Stimulated activated naive CD4-positive, alpha-beta T cell (primary cell): Measurements from ENCODE around the gene KRTAP4-9.
A peak's percentile ranks its signal among the peaks of the same experiment; 100 is the strongest.
"Not testable (repeated sequence)": the region's sequence is repeated elsewhere in the genome, so short reads cannot be mapped to it uniquely, and the experiment has no call there.

ENCODE experiments used
- DNase-seq, 6 experiments: peaks; one replicate each; lab custom pipeline; 2025; lab: John Stamatoyannopoulos, UW

KRTAP4-9 gene

DNA sequence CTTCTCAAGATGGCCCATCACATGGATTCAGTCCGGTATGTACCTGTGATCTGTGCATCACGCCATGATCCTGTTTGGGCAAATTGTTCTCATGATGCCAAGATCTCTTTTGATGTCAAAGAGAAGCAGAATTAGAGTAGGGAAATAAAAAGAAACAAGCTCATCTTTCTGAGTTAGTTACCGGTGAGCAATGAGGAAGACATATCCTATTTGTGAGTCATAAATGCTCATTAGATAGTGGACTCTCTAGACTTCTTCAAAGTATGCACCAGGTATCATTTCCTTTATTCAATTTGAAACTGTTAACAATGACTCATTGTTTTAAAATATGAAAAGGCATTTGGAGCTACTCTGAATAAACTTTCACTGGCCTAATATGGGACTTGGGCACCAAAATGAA lies 26.8 kb downstream of the KRTAP4-9 start:
- DNase-seq: no peak

DNA sequence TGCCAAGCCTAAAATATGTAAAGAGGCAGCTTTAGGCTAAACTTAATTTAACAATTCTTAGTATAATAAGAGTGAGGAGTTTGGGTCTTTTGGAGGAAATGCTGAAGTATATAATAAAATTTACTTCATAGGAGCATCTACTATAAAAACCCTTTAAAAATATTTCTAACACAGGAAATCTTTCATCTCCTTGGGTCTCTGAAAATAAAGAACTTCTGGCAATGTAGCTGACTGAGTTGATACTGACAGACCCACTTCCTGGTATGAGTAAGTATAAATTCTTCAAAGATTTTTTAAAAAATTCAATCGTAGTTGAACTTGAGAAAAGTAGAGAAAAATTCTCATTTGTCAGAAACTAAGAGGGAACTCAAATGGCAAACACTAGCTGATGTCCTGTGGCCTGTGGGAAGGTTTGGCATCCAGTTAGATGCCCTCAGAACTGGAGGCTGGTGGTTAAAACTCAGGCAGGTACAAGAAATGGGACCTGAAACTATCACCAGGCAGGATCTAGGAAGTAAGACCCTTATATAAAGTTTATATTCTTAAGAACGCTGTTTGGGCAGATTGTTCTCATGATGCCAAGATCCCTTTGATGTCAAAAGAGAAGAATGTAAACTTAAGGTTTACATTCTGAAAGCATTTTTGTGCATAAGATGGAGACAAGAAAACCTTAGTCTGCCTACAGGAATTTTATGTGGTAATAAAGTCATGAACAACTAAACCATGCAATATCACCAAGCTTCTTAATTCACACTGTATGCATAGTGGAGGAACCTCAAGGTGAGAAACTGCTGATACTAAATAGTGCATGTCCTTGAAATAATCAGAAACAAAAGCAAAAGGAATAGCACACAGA lies 28.9 kb downstream of the KRTAP4-9 start:
- peak in 3 of 6 experiments; percentile 34 to 44 (median 43) for DNase-seq

DNA sequence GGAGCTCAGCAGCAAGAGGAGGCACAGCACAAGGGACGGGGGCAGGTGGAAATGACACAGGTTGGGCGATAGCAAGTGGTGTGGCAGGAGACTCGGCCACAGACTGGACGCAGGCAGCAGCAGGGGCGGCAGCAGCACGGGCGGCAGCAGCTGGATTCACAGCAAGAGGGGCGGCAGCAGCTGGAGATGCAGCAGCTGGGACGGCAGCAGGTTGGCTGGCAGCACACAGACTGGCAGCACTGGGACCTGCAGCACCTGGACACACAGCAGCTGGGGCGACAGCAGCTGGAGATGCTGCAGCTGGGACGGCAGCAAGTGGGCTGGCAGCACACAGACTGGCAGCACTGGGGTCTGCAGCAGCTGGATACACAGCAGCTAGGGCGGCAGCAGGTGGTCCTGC lies 34.7 kb downstream of the KRTAP4-9 start:
- DNase-seq: not testable (repeated sequence)

DNA sequence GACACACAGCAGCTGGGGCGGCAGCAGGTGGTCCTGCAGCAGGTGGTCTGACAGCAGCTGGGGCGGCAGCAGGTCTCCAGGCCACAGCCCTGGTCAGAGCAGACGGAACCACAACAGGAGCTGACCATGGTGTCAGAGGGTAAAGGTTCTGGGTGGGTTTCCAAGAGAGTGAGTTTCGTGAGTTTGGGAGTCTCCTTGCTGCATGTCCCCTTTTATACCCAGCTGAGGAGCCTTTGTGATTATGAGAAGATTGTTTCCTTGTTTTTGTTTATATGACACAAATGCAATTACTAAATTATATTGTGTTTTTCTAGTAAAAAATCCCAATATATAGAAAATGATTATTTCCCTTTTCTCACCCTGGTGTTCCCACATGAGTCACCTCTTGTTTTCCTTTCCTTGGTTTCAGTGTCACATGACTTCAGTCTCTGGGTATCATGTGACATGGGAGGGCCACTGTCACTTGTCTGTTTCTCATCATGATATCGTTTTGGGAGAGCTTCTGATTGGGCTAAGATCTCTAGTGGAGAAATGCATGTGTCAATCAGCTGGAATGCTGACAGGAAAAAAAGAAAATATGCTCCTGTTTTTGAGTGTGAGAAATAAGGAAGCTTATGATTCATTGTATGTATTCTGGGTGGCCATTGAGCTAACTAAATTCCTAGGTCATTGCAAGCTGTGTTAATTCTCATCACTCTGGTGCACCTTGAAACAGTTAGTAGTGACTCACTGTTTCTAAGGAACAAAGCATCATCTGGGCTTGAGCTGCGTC lies 35.4 kb downstream of the KRTAP4-9 start, which contains the start of gene KRTAP4-6:
Gene KRTAP4-6 (minus strand): TSS at position 185 of the 772 bp plus-strand sequence. CDS start 57 bp downstream, at position 128.
- DNase-seq: no peak

DNA sequence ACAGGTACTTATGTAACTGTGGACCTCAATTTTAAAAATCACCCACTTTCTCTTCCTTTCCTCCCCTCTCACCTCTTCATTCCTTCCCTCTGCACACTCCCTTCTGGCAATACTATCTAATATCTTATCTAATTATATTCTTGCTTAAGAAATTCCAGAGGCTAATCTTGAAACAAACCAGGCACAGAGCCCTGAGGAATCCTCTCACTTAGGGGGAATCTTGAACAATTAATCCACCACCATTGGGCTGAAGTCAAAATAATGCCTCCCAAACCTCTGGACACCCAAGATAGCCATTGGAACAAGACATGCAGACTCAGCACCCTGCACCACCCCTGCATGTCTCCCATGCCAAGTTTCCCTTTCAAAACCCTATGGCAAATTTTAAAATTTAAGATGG lies 36.2 kb downstream of the KRTAP4-9 start:
- DNase-seq: no peak

DNA sequence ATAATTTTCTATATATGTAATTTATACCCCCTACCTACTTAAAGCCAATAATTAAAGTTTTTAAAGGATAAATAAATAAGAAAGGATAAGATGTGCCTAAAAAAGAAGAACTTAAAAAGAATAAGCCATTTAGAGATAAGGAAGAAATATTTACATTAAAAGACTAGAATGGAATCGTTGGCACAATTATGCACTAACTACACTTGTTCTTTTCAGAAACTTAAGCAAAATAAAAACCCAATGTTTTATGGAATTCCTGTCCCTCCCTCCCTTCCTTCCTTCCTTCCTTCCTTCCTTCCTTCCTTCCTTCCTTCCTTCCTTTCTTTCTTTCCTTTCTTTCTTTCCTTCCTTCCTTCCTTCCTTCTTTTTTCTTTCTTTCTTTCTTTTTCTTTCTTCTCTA lies 39.7 kb downstream of the KRTAP4-9 start:
- no peak for DNase-seq

DNA sequence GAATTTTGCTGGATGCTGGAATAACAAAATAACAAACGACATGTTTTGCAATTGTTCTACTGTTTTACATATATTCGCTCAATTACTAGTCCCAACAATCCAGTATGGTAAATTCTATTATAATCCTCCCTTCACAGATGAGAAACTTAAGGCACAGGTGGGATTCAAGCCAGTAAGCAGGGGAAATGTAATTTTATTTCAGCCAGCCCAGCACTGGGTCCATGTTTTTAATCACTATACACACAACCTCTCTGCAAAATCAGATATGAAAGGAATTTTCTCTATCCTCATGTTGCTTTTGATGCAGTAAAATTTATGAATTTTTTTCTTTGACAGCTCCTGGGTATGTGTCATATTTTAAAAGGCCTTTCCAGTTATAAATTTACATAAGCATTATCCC lies 40.1 kb downstream of the KRTAP4-9 start:
- DNase-seq: no peak

DNA sequence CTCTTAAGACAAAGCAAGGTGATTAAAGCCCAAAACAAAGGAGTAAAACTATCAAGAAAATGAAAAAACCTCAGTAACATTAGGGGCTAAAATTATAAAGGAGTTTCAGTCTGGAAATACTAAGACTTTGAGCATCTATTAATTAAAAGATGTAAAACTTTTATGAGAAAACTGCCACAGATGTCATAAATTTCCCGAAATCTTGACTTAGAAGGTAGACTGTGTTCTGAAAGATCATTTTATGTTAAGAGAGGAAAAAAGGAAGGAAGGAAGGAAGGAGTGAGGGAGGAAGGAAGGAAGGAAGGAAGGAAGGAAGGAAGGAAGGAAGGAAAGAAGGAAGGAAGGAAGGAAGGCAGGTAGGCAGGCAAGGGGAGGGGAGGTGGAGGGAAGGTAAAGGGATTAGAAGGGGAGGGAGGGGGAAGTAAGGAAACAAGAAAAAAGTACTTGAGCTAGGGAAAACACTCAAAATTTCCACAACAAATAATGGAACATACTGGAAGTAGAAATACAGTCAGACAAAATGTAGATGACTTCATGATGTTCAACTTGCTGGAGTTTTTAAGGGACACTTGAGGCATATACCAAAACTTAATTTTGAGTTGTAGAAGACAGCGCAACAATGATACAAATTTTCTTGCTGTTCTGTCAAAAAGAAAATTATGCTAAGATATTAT lies 42.5 kb downstream of the KRTAP4-9 start:
- no peak for DNase-seq

DNA sequence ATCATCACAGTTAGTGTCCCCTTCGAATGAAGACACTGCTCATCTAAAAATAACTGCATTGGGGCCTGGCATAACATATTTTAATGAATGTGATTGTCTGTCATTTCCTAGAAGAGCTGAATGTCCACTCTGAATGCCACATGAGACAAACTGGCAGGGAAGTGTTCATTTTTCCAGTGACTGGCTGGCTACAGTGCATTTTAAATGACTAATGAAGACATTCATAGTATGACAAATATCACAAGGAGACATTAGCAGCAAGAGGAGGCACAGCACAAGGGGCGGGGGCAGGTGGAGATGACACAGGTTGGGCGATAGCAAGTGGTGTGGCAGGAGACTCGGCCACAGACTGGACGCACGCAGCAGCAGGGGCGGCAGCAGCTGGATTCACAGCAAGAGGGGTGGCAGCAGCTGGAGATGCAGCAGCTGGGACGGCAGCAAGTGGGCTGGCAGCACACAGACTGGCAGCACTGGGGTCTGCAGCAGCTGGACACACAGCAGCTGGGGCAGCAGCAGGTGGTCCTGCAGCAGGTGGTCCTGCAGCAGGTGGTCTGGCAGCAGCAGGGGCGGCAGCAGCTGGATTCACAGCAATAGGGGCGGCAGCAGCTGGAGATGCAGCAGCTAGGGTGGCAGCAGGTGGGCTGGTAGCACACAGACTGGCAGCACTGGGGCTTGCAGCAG lies 43.9 kb downstream of the KRTAP4-9 start:
- DNase-seq: not testable (repeated sequence)

DNA sequence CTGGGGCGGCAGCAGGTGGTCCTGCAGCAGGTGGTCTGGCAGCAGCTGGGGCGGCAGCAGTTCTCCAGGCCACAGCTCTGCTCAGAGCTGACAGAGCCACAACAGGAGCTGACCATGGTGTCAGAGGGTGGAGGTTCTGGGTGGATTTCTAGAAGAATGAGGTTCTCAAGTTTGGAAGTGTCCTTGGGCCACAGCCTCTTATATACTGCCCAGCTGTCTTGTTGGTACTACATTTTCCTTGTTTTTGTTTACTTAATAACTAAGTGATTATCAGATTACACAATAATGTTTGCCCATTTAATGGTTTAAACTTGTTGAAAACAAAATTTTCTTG lies 44.4 kb downstream of the KRTAP4-9 start, which contains the start of gene KRTAP4-5:
Gene KRTAP4-5 (minus strand): TSS at position 174 of the 334 bp plus-strand sequence. CDS start 58 bp downstream, at position 116.
- no peak for DNase-seq

DNA sequence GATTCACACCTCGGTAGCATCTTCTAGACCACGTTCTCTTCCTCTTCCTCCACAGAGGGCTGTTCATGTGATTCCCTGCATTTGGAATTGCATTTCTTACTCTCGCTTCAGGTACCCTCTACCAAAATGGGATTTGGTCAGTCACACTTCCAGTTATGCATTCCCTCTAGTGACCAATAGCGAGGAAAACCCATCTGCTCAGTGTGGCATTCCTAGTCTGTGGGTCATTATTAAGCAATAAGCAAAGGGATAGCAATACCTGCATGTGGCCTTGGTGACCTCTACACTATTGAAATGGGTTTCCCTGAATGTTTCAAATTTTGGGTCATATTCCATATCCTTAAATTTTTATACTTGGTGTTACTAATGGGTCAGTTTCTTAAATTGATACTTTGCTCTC lies 44.8 kb downstream of the KRTAP4-9 start:
- DNase-seq: no peak

DNA sequence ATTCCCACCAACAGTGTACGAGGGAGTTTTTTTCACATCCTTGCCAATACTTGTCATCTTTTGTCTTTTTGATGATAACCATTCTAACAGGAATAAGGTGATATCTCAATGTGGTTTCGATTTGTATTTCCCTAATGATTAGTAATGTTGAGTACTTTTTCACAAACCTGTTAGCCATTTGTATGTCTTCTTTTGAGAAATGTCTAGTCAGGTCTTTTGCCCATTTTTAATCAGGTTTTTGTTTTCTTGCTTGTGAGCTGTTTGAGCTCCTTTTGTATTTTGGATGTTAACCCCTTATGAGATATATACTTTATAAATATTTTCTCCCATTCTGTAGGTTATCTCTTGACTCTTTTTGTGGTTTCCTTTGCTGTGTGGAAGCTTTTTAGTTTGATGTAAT lies 46.3 kb downstream of the KRTAP4-9 start:
- DNase-seq: no peak

DNA sequence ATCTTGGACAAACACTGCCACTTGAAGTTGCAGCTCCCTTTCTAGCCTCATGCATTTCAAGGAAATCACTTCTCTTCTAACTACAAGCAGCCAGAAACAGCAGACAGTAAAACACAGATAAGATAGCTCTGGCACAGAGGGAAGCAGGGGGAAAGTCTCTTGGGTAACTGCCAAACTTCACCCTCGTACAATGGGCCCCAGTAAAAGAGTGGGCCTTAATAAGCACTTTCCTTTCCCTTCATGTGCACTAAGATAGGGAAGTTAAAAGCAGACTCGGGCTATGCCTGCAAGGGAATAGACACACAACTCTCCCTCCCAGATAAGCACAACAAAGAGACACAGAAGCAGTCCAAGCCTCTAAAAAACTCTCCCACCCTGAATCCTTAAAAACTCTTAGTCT lies 48.7 kb downstream of the KRTAP4-9 start:
- no peak for DNase-seq
